Measurements from ENCODE around the gene CYP1B1.
A peak's percentile ranks its signal among the peaks of the same experiment; 100 is the strongest.
"Not testable (repeated sequence)": the region's sequence is repeated elsewhere in the genome, so short reads cannot be mapped to it uniquely, and the experiment has no call there.

The CYP1B1 gene

DNA sequence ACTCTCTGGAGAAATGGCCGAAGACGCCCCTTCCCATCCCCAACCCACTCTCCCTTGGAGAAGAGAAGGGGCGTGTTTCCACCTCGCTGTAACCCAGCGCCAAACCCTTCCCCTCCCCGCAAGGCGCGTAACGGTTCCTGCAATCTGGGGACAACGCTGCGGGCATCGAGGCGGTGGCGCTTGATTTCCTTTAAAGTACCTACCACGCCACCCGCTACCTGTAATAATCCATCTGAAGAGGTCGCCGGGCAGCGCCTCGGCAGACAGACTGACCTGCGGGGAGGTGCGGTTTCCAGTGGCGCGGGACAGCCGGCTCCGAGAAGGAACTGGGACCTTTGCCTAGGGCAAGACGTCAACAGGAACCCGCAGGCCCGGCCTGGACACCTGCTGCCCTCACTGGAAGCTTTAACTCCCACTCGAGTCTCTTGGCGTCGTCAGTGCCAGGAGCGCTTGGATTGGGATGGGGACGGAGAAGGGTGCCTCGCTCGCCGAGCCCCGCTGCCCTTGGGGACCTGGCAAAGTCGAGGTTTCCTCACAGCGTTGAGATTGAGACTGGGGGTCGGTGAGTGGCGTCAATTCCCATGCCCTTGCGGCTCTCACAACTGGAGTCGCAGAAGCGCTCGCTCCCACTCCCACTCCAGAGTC is at the start of gene CYP1B1:
Gene CYP1B1 (minus strand): TSS at position 645 of the 645 bp plus-strand sequence. CDS start 763 bp downstream, outside the sequence.
- DNase-seq, result no peak

DNA sequence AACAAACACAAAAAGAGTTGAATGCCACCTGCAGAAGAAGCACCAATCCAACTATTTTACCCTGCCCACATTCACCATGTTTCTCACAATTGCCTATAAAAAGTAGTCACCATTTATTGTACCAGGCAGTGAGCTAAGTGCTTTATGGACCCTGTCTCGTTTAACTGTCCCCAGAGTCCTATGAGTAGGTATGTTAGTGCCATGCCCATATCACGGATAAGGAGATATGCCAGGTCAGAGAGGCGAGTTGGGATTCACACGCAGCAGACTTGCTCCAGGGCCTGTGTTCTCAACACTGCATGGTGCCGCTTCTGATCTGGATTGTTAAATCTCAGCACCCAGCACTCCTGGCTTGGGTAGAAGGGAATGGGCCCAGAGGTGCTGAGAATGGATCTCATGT is 49.1 kb upstream of the CYP1B1 start:
- no peak for DNase-seq

- no peak for DNase-seq
Observed at GRCh38 chr2:38123911-38124310, 48.0 kb upstream of the CYP1B1 start.

DNA sequence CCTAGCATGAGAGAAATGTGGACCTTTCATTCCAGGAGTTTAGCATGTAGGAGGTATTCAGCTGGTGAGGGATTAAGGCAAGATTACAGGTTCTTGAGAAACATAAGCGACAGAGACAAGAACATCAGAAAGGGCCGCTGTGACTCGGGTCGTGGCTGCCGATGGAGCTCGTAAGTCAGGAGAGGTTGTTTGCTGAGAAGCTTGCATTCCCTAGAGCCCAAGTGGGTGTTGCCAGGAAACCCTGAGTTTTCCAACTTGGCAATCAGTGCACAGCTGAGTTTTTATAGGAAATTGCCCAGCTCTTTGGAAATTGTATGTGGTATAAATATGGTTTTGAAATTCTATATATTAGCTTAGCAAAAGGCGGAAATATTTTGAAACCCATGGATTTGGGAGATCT is 46.4 kb upstream of the CYP1B1 start:
- DNase-seq, result no peak

GRCh38 chr2:38121481-38121880 is 45.5 kb upstream of the CYP1B1 start:
- no peak for DNase-seq

GRCh38 chr2:38120829-38121228 is 44.9 kb upstream of the CYP1B1 start:
- DNase-seq, result no peak

DNA sequence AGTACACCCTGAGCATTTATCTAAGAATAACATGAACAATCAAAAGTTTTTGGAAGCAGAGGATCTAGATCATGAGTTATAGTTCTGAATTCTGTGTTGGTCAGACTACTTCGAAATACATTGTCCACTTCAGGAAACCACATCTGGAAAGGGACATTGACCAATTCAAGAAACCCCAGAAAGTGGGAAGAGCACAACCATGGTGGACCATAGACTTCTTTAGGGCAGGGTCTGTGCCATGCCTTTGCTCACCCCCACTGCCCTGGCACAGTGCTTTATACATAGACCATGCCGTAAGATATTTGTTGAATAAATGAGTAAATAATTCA is 44.3 kb upstream of the CYP1B1 start:
- no peak for DNase-seq

DNA sequence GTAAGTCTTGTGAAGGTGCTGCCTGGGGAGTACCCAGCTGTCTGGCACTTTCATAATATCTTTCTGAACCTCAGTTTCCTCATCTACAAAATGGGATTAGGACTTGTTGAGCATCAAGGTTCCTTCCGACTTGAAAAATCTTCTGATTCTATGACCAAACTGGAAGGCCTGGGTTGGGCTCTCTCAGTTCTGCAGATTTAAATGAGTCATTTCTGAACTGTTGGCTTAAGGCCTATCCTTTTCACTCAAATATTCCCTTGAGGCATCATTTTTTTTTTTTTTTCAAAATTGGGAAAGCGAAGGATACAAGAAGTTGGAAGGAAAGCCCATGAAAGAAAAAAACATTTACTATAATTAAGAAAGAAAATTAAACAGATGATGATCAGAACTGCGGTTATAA is 40.8 kb upstream of the CYP1B1 start:
- DNase-seq, result no peak

DNA sequence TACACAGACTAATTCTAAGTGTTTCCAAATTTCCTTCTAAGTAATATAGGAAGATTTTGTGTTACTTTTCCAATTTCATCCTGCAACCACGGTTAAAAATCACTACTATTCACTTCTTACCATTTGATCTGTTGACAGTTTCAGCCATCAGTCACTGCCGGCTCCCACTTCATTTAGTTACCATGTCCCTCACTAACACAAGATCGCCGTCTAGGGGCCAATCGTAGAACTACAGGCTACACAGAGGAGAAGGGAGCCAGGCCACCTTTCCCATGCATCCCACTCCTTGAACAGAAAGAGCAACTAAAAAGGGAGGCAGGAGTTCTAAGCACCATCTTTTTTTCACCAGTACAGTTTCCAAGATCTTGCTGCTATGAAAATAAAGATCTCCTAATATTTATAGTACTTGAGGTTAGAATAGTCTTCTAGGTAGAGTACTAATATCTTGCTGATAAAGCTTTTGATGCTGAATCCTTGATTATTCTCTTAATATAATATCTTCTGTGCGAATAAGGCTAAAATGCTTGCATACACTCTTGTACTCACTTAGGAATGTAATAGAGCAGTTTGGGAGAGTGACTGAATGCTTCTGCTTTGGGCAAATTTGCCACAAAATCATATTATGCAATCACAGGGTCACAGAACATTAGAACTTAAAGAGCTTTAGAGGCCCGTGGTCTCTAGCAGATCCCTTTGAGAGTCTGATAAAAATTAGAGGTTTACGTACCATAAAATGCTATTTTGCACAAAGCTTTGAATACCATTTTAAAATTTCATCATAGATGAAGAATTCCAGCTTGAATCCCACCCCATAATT is 39.5 kb upstream of the CYP1B1 start:
- peak; percentile 57 for DNase-seq

GRCh38 chr2:38113981-38114708 is 38.2 kb upstream of the CYP1B1 start:
- DNase-seq, result no peak

DNA sequence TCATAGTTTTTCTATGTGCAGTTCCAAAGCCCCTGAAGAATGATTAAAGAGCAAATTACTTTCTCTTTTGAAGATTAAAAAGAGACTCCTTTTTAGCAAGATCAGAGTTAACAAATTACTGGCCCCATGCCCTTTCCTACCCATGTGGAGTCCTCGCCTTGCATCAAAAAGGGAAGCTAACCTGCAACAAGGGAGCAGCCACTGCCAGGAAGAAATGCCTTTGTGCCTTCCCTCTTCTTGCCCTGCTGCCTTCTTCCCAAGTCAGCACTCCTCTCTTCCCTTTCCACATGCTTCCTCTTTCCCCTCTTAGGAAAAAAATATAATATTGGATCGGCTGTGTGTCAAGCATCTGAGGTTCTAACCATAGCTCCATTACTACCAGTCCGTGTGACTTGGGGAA is 37.1 kb upstream of the CYP1B1 start:
- no peak for DNase-seq

DNA sequence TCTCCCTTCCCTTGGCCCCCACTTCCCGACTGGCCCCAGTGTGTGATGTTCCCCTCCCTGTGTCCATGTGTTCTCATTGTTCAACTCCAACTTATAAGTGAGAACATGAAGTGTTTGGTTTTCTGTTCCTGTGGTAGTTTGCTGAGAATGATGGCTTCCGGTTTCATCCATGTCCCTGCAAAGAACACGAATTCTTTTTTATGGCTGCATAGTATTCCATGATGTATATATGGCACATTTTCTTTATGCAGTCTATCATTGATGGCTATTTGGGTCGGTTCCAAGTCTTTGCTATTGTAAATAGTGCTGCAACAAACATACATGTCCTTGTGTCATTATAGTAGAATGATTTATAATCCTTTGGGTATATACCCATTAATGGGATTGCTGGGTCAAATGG is 35.4 kb upstream of the CYP1B1 start:
- not testable (repeated sequence) for DNase-seq

- DNase-seq, result no peak
Observed at GRCh38 chr2:38109732-38110181, 33.8 kb upstream of the CYP1B1 start.

GRCh38 chr2:38108907-38109731 is 33.2 kb upstream of the CYP1B1 start:
- no peak for DNase-seq

GRCh38 chr2:38107738-38108410 is 31.9 kb upstream of the CYP1B1 start:
- DNase-seq, result no peak

GRCh38 chr2:38106405-38107094 is 30.6 kb upstream of the CYP1B1 start:
- DNase-seq, result no peak

- no peak for DNase-seq
Observed at GRCh38 chr2:38105922-38106321, 30.0 kb upstream of the CYP1B1 start.

- no peak for DNase-seq
Observed at GRCh38 chr2:38104598-38104997, 28.6 kb upstream of the CYP1B1 start.

GRCh38 chr2:38100328-38100727 is 24.4 kb upstream of the CYP1B1 start:
- no peak for DNase-seq

DNA sequence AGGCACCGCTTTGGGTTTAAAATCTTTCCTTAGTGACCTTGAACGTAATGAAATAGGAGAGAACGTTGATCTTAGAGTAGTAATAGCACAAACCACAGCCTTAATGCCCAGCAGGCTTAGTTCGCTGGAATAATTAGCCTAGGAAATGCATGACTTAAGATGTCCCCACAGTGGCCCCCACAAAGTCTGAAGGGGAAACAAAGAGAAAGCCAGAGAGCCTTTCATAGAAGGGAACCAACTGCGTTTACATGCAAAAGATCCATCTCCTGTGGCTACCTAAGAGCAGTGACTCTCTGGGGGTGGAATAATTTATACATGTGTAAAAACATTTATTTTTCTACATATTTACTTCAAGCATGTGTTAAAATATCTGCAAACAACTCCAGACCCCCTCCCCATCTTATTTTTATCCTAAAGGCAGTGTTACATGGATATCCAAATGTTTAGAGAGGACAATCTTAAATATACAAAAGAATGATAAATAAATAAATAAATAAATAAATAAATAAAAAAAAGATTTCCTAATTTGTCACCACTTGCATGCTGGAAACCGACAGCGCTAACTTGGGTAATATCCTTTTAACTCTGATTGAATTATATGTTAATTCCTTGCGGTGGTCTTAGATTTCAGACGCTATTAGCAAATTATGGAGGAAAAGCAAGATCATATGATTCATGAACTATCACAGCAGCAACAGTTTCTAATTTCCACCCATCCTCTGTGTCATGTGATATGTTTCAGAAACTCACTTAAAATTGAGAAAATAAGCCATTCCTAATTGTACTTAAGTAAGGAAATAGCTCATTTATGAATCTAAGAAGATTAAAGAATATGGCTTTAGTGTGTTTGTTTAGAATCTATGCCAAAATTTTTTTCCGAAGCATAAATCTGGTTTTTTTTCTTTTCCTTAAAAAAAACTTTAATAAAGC is 23.4 kb upstream of the CYP1B1 start:
- DNase-seq, result no peak
